CD4-positive, CD25-positive, alpha-beta regulatory T cell (primary cell): ENCODE results near the gene GPATCH1. TPM values are rescaled to one million over a fixed set of nuclear protein-coding genes. Genes with fewer than 3 reads are reported as not detected.
"Not testable (repeated sequence)": the region's sequence is repeated elsewhere in the genome, so short reads cannot be mapped to it uniquely, and the experiment has no call there.

Experiments used
- ATAC-seq, 2 donors: fragments of 150-1000 bp; cut with Tn5 transposase; one replicate each; pipeline ENCODE4 v1.10.0; 2021; ENCODE audit warnings: low read depth in 2 of 2, moderate number of reproducible peaks in 2 of 2, moderate library complexity in 1 of 2
- DNase-seq, 3 donors: peaks; one replicate each; pipeline versions ENCODE4 v3.0.0 to v3.0.0-alpha.2; 2012 to 2022; ENCODE audit warnings: mixed read lengths in 1 of 3
- H3K27ac ChIP-seq: one replicate; pipeline ENCODE4 v1.7.0; 2013; ENCODE audit warnings: mild to moderate bottlenecking, low read length; ENCODE audit not compliant: insufficient read depth, poor library complexity, severe bottlenecking
- H3K27me3 ChIP-seq: one replicate; pipeline ENCODE4 v1.7.0; 2013; ENCODE audit warnings: low read length; ENCODE audit not compliant: control insufficient read depth, insufficient read depth
- H3K36me3 ChIP-seq: one replicate; pipeline ENCODE4 v1.7.0; 2013; ENCODE audit warnings: mild to moderate bottlenecking, low read length, moderate library complexity; ENCODE audit not compliant: control insufficient read depth, insufficient read depth
- H3K4me1 ChIP-seq: 2 replicates; pipeline ENCODE4 v1.7.0; 2013; ENCODE audit warnings: mild to moderate bottlenecking, low read length; ENCODE audit not compliant: insufficient read depth, control insufficient read depth, poor library complexity, severe bottlenecking
- H3K4me3 ChIP-seq: one replicate; pipeline ENCODE4 v1.7.0; 2013; ENCODE audit warnings: low read depth, mild to moderate bottlenecking, low read length, moderate library complexity
- H3K9me3 ChIP-seq, 2 experiments: 1 replicate in 1 of 2; 2 replicates in 1 of 2; pipeline ENCODE4 v1.7.0; 2013; ENCODE audit warnings: low read length in 2 of 2, mild to moderate bottlenecking in 1 of 2, moderate library complexity in 1 of 2; ENCODE audit not compliant: control insufficient read depth in 2 of 2
- H3K27ac Mint-ChIP-seq, 3 donors: one replicate each; pipeline ENCODE4 v1.8.0; 2020 to 2022; ENCODE audit warnings: mild to moderate bottlenecking in 3 of 3, mixed read lengths in 3 of 3, moderate library complexity in 2 of 3
- H3K27me3 Mint-ChIP-seq: one replicate; pipeline ENCODE4 v1.8.0; 2022; ENCODE audit warnings: mild to moderate bottlenecking, mixed read lengths
- H3K36me3 Mint-ChIP-seq: one replicate; pipeline ENCODE4 v1.8.0; 2020; ENCODE audit warnings: mixed read lengths
- H3K4me1 Mint-ChIP-seq, 4 donors: one replicate each; pipeline ENCODE4 v1.8.0; 2020 to 2022; ENCODE audit warnings: mixed read lengths in 4 of 4, mild to moderate bottlenecking in 1 of 4
- H3K4me3 Mint-ChIP-seq, 4 donors: one replicate each; pipeline ENCODE4 v1.8.0; 2020 to 2022; ENCODE audit warnings: mild to moderate bottlenecking in 4 of 4, mixed read lengths in 4 of 4, moderate library complexity in 3 of 4
- H3K9me3 Mint-ChIP-seq, 7 donors: one replicate each; pipeline ENCODE4 v1.8.0; 2020 to 2022; ENCODE audit warnings: mixed read lengths in 7 of 7, mild to moderate bottlenecking in 3 of 7, moderate library complexity in 2 of 7
- polyA plus RNA-seq, 4 donors: library from polyadenylated mRNA; unstranded; fragments of 300-500 nt; fragmentation: Illumina TruSeq; gene quantifications; one replicate each; pipeline ENCODE4 v1.2.3, GENCODE V29; 2021
- total RNA-seq: library from RNA; stranded (reverse); gene quantifications from one replicate; pipeline ENCODE4 v1.2.3, GENCODE V29; 2022

Gene GPATCH1
- total and polyA plus RNA-seq, 5 donors from 2014 or later: 3.9 to 9.6 (median 5.0) TPM

- not testable (repeated sequence) for H3K4me1 ChIP-seq, H3K9me3 Mint-ChIP-seq, ATAC-seq, H3K9me3 ChIP-seq, H3K4me1 Mint-ChIP-seq, H3K4me3 ChIP-seq, H3K27ac Mint-ChIP-seq, H3K4me3 Mint-ChIP-seq, H3K27me3 ChIP-seq, H3K27ac ChIP-seq, H3K27me3 Mint-ChIP-seq, DNase-seq
- peaks cover 33% of the 10 kb centered on the region for H3K36me3 Mint-ChIP-seq
- peaks cover 34% of the 10 kb centered on the region for H3K36me3 ChIP-seq
Measured at GRCh38 chr19:33126712-33127111, 45.7 kb downstream of the GPATCH1 start.

GRCh38 chr19:33129901-33130300 lies 48.9 kb downstream of the GPATCH1 start:
- H3K27ac Mint-ChIP-seq: no peak overlapping the region
- peaks cover 0 to 9% (median 3%) of the 10 kb centered on the region in 4 donors for H3K4me1 Mint-ChIP-seq
- H3K36me3 Mint-ChIP-seq: peaks cover 23% of the 10 kb centered on the region

GRCh38 chr19:33130433-33130832 lies 49.5 kb downstream of the GPATCH1 start:
- Mint-ChIP-seq H3K4me1 (peaks cover 0 to 14% (median 4%) of the 10 kb centered on the region in 4 donors), H3K27ac (no peak overlapping the region), H3K9me3 (no peaks in the 10 kb centered on the region), H3K4me3 (no peak overlapping the region), H3K36me3 (peaks cover 21% of the 10 kb centered on the region), H3K27me3 (no peaks in the 10 kb centered on the region)
- DNase-seq (no peak), ATAC-seq (no peak)
- Histone ChIP-seq H3K9me3 (no peaks in the 10 kb centered on the region), H3K4me3 (no peak overlapping the region), H3K4me1 (peaks cover 9% of the 10 kb centered on the region), H3K27me3 (no peaks in the 10 kb centered on the region), H3K27ac (no peak overlapping the region), H3K36me3 (peaks cover 19% of the 10 kb centered on the region)

More at GRCh38 chr19:33129901-33130300, 48.9 kb downstream of the GPATCH1 start:
- Histone ChIP-seq H3K27me3 (no peaks in the 10 kb centered on the region), H3K4me1 (peaks cover 9% of the 10 kb centered on the region), H3K9me3 (no peaks in the 10 kb centered on the region), H3K4me3 (no peak overlapping the region), H3K27ac (no peak overlapping the region), H3K36me3 (peaks cover 23% of the 10 kb centered on the region)
- Mint-ChIP-seq H3K27me3 (no peaks in the 10 kb centered on the region), H3K4me3 (no peak overlapping the region), H3K9me3 (no peaks in the 10 kb centered on the region)
- ATAC-seq: no peak
- no peak for DNase-seq

GRCh38 chr19:33132021-33132420 lies 51.0 kb downstream of the GPATCH1 start, which contains the start of gene WDR88:
Gene WDR88 (plus strand): TSS chr19:33132114. CDS start chr19:33132170, 56 bp downstream.
- Mint-ChIP-seq H3K4me3 (no peak within 1 kb of the TSS), H3K9me3 (no peaks in the 10 kb centered on the region), H3K27ac (peak within 1 kb of the TSS in 1 of 3 donors; percentile 56), H3K36me3 (peaks cover 12% of the 10 kb centered on the region), H3K4me1 (peaks cover 0 to 7% (median 2%) of the 10 kb centered on the region in 4 donors), H3K27me3 (no peaks in the 10 kb centered on the region)
- ATAC-seq (no peak), DNase-seq (no peak)
- Histone ChIP-seq H3K27ac (no peak within 1 kb of the TSS), H3K9me3 (no peaks in the 10 kb centered on the region), H3K27me3 (no peaks in the 10 kb centered on the region), H3K4me1 (peaks cover 4% of the 10 kb centered on the region), H3K4me3 (no peak within 1 kb of the TSS), H3K36me3 (peaks cover 19% of the 10 kb centered on the region)

- H3K9me3 ChIP-seq: no peaks in the 10 kb centered on the region
- no peak overlapping the region for H3K27ac Mint-ChIP-seq
- peaks cover 18% of the 10 kb centered on the region for H3K36me3 ChIP-seq
- peaks cover 4% of the 10 kb centered on the region for H3K4me1 ChIP-seq
- H3K27me3 ChIP-seq: no peaks in the 10 kb centered on the region
- no peak for DNase-seq
- no peaks in the 10 kb centered on the region for H3K9me3 Mint-ChIP-seq
- no peak overlapping the region for H3K4me3 Mint-ChIP-seq
- no peak overlapping the region for H3K27ac ChIP-seq
- H3K4me1 Mint-ChIP-seq: peaks cover 0 to 7% (median 2%) of the 10 kb centered on the region in 4 donors
- H3K36me3 Mint-ChIP-seq: peaks cover 12% of the 10 kb centered on the region
- no peak overlapping the region for H3K4me3 ChIP-seq
- no peak for ATAC-seq
- no peaks in the 10 kb centered on the region for H3K27me3 Mint-ChIP-seq
Measured at GRCh38 chr19:33132425-33132824, 51.4 kb downstream of the GPATCH1 start.

DNA sequence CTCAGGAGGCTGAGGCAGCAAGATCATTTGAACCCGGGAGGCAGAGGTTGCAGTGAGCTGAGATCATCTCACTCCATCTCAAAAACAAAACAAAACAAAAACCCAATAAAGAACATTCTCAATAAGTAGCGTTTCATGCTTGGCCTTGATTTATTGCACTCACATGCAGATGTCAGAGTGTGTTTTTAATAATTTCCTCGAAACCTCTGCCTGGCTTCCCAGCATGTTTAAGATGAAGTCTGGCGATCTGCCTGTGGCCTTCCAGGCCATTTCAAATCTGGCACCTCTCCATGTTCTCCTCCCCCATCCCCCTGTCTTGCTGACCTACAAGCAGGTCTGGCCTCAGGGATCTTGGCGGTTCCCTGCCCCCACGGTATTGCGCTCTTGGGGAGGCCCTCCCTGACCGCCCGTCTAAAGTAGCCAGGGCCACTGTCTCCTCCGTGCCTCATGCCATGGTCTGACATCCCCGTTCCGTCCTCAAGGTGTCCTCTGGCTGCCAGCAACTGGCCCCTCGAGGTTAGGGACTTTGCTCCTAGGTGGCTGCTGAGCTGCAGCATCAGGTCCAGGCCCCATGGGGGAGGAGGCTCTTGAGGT lies 52.6 kb downstream of the GPATCH1 start:
- no peak for DNase-seq
- Mint-ChIP-seq H3K36me3 (peaks cover 10% of the 10 kb centered on the region), H3K4me1 (peaks cover 0 to 7% (median 2%) of the 10 kb centered on the region in 4 donors), H3K27ac (peak overlapping the region in 2 of 3 donors; percentile 31 to 86), H3K27me3 (no peaks in the 10 kb centered on the region), H3K9me3 (no peaks in the 10 kb centered on the region), H3K4me3 (no peak overlapping the region)
- Histone ChIP-seq H3K27me3 (no peaks in the 10 kb centered on the region), H3K27ac (no peak overlapping the region), H3K9me3 (no peaks in the 10 kb centered on the region), H3K36me3 (peaks cover 10% of the 10 kb centered on the region), H3K4me3 (no peak overlapping the region), H3K4me1 (peaks cover 4% of the 10 kb centered on the region)
- no peak for ATAC-seq

GRCh38 chr19:33134571-33135041 lies 53.6 kb downstream of the GPATCH1 start:
- H3K27me3 ChIP-seq: no peaks in the 10 kb centered on the region
- DNase-seq (peak; percentile 13 to 66 (median 43)), ATAC-seq (peak; percentile 65 to 81)
- no peak overlapping the region for H3K4me3 ChIP-seq
- Mint-ChIP-seq H3K9me3 (peaks cover 0 to 1% (median 0%) of the 10 kb centered on the region in 7 donors), H3K36me3 (peaks cover 7% of the 10 kb centered on the region), H3K4me3 (peak overlapping the region in 2 of 4 donors; percentile 27 to 68), H3K4me1 (peaks cover 0 to 7% (median 2%) of the 10 kb centered on the region in 4 donors), H3K27ac (no peak overlapping the region), H3K27me3 (no peaks in the 10 kb centered on the region)
- no peak overlapping the region for H3K27ac ChIP-seq
- peaks cover 5% of the 10 kb centered on the region for H3K36me3 ChIP-seq
- no peaks in the 10 kb centered on the region for H3K9me3 ChIP-seq
- peaks cover 4% of the 10 kb centered on the region for H3K4me1 ChIP-seq

- H3K27me3 ChIP-seq: no peaks in the 10 kb centered on the region
- H3K9me3 ChIP-seq: no peaks in the 10 kb centered on the region
- peak overlapping the region in 2 of 3 donors; percentile 37 to 41 for H3K27ac Mint-ChIP-seq
- peaks cover 4% of the 10 kb centered on the region for H3K4me1 ChIP-seq
- DNase-seq (no peak), ATAC-seq (no peak)
- no peaks in the 10 kb centered on the region for H3K36me3 ChIP-seq
- H3K4me1 Mint-ChIP-seq: peaks cover 0 to 12% (median 5%) of the 10 kb centered on the region in 4 donors
- H3K27ac ChIP-seq: no peak overlapping the region
- H3K36me3 Mint-ChIP-seq: no peaks in the 10 kb centered on the region
- H3K9me3 Mint-ChIP-seq: peaks cover 0 to 1% (median 0%) of the 10 kb centered on the region in 7 donors
- H3K27me3 Mint-ChIP-seq: peaks cover 9% of the 10 kb centered on the region
- H3K4me3 Mint-ChIP-seq: no peak overlapping the region
- no peak overlapping the region for H3K4me3 ChIP-seq
Measured at GRCh38 chr19:33139165-33139564, 58.2 kb downstream of the GPATCH1 start.
